Amniotic epithelial cell (primary cell): ENCODE measurements around the gene FAM13B.
"Not testable (repeated sequence)": the region's sequence is repeated elsewhere in the genome, so short reads cannot be mapped to it uniquely, and the experiment has no call there.

Source experiments
- DNase-seq: peaks from one replicate; pipeline ENCODE4 v3.0.0-alpha.2; 2010; ENCODE audit warnings: low read depth

Gene FAM13B

DNA sequence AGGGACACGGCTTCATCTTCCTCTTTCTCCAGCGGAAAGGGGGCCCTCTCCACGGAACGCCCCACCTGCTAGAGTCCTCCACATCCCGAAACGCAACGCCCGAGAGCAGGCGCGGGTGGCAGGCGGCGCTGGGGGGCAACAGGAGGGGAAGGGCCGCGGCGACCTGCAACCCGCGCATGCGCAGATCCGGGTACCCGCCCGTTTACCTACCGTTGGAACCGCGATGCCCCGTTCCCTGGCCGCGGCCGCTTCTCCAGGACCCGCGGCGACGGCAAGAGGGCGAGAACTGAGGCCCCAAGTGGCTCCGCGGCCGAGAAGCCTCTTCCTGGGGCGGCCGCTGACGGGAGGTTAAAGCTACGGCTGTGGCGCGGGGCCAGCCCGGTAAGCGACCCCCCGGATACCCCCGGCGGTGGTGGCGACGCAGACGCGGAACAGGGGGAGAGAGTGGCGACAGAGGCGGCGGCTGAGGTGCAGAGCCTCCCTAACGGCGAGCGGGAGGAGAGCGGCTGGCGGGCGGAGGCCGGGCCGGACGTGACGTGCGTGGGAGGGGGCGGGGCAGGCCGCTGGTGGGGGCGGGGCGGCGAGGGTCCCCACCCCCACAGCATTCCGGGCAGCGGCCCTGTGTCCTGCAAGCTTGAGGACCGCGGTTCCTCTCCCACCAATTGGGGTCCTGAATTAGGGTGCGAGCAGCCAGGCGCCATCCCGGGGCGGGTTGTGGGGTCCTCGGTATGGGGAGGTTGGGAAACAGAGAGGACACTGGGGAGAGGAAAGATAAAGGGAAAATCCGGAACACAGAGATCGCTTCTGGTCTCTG lies at the start of gene FAM13B:
Gene FAM13B (minus strand): TSS at position 508 of the 814 bp plus-strand sequence. CDS start 13,968 bp downstream, outside the sequence.
- peak; percentile 34 for DNase-seq

DNA sequence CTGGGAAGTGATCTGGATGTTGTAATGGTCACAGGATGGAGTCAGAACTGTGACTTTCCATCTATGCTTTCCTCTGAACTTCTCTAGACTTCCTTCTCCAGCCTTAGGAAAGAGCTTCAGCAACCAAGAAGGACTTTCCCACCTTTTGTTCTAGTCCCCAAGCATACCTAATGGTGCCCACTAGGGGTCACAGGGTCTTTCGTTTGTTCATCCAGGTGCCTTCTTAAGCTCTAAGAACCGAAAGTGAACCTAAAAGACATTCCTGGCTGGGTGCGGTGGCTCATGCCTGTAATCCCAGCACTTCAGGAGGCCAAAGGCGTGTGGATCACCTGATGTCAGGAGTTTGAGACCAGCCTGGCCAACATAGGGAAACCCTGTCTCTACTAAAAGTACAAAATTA lies 49.2 kb upstream of the FAM13B start:
- no peak for DNase-seq

DNA sequence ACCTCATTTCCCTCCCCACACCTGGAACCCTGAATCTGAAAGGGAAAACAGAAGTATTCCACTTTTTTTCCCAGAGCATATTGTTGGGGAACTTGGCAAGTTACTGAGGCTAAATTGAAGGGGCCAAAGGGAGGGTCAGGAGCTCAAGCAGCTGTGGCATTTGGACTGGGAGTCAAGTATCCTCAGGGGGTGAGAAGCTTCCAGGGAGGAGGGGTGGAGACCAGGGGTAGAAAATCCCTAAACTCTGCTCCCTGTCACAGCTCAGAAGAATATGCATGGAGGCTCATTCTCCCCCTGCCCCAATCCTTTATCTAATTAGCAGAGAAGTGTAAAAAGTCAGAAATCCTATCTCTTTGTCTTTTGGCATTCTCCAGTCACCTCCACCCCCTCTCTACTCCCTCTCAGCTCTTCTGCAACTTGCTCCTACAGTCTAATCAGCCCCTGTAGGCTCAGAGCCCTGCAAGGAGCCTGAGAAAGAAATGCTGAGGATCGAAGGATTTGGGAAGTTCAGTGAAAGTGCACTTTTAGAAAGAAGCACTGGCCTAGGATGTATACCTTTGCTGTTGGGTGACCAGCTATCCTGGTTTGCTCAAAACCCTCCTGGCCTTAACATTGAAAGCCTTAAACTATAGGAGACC lies 45.2 kb upstream of the FAM13B start:
- no peak for DNase-seq

DNA sequence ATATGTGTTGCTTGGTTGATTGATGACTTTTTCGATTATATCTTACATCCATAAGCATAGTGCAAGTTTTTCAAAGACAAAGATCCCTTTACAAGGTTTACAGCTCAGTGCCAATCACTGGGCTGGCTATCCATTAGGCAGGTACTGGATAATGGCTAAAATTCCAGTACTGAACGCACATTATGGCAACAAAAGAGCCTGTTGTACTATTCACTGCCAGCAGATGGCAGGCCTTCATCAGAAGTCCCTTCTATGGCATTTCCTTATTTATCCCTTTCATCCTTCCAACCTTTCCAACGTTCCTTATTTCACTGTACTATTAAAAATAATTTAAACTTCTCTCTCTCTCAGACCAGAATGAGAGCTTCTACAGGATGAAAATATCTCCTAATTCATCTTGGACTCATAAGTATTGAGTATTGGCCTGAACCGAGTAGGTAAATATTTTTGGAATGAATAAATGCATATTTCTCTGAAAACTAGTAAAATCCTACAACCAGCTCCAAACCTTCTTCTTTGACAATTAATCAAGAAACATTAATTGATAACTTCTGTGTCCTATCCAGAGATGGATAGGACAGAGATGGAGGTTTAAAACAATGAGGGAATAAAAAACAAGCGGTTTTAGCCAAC lies 44.3 kb upstream of the FAM13B start:
- DNase-seq = peak; percentile 57

DNA sequence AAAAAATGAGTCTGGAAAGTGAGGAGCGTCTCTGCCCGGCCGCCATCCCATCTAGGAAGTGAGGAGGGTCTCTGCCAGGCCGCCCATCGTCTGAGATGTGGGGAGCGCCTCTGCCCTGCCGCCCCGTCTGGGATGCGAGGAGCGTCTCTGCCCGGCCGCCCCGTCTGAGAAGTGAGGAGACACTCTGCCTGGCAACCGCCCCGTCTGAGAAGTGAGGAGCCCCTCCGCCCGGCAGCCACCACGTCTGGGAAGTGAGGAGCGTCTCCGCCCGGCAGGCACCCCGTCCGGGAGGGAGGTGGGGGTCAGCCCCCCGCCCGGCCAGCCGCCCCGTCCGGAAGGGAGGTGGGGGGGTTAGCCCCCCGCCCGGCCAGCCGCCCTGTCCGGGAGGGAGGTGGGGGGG lies 37.1 kb upstream of the FAM13B start:
- DNase-seq = not testable (repeated sequence)

DNA sequence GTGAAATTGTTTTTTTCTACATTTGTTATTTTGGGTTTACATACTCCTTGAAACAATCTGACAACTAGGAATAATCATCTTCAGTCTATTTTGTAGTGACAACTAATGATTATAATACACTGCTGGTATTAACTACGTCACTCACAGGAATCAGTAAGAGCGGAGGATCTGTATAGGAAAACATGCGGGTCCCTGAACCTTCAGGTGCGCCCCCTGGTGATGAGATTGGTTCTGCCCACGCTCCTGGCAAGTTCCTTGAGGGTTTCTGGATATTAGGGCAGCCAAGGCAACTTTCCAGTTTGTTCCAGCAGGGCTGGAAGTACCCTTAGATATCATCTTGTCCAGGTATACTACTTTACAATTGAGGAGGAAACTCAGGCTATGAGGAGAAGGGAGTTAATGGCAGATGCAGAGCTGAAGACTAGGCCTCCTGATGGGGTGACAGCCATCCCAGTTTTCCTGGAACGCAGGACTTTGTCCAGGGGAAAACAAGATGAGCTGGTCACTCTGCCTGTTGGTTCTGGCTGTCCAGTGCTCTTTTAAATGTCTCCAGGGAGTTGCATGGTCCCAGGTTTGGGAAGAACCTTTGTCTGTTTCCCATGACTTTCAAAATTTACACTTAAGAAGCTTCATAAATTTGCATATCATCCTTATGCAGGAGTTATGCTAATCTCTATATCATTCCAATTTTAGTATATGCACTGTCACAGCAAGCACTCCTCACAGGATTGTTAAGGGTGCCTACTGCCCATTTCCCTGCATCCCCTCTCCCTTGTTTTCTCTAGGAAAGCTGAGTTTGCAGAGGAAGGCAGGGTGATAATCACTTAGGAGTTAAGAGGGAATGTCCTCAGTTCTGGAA lies 36.1 kb upstream of the FAM13B start:
- DNase-seq = peak; percentile 67

DNA sequence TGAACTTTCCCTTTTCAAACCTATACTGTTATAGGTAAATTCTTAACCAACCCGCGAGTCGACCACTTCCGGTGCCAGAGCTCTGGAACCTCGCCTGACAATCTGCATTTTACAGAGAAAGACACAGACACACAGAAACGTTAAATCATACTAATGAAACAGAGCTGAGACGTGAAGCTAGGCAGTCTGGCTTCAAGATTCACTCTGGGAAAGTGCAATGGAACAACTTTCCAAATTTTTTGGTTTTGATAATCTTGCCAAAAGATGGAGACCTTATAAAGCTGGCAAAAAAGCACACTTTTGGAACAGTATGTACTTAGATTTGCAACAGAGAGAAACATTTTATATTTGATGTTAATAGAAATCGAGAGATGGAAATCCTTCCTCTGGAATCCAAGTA lies 35.1 kb upstream of the FAM13B start:
- no peak for DNase-seq

DNA sequence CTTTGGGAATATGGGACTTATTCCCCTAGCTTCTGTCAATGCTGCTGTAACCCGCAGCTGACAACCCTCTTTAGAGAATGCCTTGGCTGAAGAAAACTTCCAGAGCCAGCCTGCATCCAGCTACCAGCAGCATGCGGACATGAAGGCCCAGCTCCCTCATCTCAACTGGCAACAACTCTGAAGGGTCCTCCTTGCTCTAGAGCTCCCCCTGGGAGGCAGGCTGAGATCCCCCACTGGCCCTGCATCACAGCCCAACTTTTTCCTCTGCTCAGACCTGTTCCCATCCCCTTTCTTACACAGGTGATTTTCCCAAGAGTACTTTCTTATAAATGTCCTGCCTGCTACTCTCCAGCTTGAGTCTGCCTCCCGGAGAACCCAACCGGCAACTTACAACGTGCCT lies 32.2 kb upstream of the FAM13B start:
- no peak for DNase-seq

DNA sequence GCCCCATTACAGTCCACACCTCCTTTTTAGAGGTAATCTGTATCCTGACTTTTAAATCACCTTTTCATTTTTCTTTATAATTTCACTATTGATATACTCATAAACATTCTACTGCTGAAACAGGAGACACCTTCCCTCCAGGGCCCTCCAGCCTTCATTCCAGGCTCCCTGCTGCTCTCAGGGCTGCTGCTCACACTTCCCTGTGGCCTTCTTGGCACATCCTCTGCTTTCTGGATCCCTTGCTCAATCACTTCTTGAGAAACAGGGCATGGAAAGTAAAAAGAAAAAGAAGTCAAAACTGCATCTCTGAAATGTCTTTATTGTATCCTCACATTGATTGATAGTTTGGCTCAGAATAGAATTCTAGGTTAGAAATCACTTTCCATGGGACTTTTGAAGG lies 31.6 kb upstream of the FAM13B start:
- DNase-seq = peak; percentile 13

DNA sequence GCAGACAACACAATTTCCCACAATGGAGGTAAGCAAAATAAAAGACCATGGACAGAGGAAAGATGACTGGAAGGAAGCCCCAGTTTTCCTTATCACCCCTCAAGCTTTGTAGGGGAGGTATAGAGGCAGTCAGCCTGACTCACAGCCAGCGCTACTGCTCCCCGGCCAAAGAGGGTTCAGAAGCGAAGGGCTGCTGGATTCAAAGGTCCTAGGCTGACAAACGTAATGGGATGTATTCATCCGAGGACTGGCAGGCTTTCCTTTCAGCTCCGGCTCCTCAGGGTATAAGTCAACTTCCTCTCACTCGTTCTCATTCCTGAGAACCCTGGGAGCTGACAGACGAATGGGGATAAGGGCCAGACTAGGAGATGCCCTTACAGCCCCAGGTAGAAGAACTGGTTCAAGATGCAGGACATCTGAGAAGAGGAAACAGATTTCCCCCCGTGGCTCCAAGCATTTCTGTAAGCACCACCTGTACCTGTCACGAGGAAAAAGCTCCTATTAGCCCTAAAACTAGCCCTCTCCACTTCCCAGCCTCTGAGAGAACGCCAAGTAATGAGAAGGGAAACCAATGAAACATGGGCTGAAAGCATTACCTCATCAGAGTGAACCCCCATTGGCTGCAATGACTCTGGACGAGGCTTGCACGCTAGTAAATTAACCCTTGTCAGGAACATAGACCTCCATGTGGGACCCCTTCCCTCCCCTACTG lies 22.1 kb upstream of the FAM13B start:
- no peak for DNase-seq

DNA sequence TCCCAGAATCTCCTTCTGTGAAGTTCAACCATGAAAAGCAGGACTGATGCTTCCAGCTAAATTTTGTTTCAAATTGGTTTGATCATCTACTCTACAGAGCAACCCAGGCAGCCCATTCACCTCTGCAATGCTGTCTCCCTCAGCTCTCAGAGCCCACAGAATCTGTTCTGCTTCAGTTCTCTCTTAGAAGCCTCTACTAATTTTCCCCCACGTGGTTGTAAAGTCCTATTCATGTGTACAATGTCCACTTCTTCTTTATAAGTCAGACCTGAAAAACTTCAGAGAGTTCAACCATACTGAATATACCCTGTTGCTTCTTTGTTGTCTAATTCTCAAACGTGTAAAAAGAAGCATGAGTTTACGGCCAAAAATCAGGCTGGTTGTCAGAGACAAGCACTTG lies 21.3 kb upstream of the FAM13B start:
- no peak for DNase-seq

DNA sequence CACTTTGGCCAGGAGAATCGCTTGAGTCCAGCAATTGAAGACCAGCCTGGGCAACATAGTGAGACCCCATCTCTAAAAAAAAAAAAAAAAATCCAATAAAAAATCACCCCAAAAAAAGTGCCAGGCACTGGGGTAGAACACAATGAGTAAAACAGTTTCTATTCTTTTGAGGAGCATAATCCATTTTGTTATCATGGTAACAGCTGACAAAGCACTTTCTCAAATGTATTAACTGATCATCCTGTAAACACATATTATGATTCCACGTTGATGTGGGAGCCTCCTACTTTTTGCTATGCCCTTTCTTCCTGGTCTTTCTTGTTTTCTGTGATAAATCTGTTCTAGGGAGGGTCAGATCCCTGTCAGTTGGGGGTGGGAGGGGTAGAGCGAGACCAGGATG lies 20.7 kb upstream of the FAM13B start:
- DNase-seq = no peak

DNA sequence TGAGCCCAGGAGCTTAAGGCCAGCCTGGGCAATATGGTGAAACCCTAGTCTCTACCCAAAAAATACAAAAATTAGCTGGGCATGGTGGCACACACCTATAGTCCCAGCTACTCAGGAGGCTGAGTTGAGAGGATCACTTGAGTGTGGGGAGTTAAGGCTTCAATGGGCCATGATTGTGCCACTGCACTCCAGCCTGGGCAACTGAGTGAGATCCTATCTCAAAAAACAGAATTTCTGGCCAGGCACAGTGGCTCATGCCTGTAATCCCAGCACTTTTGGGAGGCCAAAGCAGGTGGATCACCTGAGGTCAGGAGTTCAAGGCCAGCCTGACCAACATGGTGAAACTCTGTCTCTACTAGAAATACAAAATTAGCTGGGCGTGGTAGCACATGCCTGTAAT lies 19.8 kb upstream of the FAM13B start:
- DNase-seq = not testable (repeated sequence)

DNA sequence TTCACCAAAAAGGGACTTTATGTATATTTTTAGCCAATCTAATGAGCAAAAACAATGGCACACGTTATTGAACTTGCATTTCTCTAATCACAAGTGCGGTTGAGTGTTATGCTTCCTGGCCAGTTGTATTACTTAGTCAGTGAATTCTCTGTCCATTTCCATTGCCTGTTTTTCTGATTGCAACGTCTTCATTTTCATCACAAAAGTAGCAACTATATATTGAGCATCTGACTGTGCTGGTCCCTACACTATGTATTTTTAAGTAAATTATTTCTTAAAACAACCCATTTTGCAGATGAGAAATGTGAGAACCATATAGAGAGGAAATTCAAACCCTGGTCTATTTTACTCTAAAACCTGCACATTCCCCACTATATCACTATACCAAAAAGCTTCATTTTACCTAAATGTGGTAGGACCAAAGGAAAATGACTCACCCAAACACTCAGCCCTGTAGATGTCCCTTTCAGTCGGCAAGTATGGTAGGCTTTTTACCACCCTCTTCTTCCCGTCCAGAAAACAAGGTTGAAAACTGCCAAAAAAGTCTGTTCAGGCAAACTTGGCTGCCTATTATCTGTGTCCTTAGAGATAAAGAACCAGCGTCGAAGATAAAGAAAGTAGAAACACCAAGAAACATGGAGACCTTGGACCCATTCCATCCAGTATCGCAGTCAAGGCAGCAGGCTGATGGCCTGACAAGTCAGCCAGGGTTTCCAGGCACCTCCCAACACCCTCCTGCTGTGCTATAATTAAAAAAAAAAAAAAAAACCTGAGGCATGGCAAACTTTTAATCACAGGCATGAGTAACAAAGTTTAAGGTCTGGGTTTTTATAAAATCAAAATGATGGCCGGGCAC lies 18.8 kb upstream of the FAM13B start:
- no peak for DNase-seq

DNA sequence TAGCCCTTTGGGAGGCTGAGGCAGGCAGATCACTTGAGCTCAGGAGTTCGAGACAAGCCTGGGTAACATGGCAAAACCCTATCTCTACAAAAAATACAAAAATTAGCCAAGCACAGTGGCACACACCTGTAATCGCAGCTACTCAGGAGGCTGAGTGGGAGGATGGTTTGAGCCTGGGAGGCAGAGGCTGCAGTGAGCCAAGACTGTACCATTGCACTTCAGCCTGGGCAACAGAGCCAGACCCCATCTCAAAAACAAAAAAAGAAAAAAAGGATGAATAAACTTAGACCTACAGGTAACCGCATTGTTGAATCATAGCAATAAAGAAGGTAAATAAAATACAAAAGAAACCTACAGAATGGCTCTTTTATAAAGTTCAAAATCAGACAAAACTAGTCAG lies 12.4 kb upstream of the FAM13B start:
- DNase-seq = not testable (repeated sequence)

DNA sequence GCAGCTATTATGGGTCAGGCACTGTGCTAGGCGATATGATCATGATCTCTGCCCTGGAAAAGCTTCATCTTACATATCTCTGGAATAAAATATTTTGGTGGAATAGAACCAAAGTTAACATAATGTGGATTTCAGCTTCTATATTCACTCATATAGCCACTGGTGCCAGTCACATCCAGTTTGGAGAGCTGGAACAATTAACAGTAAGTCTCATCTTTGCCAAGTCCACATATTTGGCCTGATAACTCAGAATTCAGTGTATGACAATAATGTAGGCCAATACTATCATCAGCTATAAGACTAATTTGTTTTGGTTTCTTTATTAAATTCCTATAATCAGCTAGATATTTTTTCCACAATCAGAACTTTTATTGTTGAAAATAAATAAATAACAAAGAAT lies 5.9 kb upstream of the FAM13B start:
- DNase-seq = no peak

DNA sequence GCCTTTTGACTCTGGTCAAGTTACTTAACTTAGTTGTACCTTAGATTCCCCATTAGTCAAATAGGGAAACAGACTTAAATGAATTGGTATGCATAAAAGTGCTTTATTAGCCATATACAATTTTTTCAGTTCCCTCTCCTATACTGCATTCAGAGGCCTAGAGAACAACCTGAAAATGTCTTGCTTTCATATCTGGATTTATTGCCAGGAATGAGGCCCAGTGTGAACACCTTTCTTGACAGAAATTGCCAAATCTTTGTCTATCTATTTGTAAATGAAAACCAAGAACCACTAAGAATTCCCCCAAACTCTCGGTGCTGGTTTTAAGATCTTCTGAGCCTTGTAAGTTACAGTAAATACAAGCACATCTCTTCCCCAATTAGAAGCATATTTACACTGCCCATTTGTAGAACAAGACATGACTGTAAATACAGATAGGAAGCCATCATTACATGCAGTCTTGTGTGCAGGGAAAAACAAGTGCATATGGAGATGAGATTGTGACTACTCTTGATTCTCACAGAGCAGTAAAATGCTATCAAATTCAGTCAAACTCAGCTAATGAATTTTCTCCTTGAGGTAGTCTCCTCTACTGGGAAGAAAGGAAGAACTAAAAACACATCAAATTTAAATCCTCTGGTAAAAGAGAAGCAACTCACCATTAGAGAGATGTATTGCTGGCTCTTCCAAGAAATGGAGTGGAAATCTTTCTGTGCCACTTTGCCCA lies 5.2 kb upstream of the FAM13B start:
- DNase-seq = no peak

DNA sequence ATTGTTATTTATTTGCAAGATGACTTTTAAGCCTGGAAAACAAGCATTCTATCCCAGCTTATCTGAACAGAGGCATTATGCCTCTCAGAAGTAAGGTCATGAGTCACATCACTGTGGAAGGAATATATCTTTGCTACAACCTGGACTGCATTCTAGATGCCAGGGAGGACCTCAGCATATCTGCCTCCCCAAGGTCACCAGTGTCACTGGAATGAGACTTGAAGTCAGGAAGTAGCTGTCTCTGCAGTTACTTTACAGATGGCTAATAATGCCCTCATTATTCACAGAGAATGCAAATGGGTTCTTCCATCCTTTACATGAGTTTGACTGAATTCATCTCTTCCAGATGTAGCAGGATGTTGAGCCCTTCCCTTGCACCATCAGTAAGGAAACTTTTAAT lies 4.4 kb upstream of the FAM13B start:
- DNase-seq = peak; percentile 53

DNA sequence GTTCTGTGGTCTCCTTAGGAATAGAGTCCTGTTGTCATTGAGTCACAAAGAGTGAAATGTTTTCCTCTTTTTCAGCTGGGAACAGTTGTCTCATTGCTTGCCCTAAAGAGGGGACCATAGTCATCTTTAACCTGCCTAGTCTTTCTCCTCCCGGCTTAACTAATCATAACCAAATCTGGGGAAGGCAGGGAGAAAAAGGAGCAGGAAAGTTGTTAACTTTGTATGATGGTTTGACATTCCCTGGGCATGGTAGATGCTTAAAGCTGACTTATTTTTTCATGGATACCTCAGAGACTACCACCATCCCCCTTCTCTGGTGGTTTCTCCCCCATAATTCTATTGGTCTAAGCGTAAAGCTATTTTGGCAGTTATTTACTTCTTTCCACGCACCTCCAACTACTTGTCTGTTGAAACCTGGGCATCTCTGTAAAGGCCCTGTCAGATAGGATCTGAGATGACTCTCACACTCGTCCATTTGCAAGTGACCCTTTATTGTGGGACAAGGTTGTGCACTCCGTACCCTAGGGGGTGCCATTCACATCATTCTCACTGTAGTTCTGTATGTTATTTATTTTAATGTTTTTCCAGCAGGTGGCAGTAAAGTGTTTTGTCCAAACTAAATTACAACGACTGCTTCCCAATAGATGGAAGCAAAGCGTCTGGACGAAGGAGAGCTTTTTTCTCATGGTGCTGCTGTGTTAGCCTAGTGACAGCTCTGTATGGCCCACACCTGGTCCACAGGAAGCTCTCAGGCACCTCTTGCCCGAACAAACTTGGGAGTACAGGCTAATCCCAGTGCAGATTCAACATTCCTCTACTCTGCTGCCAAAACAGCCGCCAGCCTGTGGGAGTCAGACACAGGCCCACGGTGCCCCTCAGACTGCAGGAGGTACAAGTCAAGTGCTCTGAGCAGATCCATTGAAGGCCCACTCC lies 3.0 kb upstream of the FAM13B start:
- DNase-seq = peak; percentile 88
